T-helper 2 cell (primary cell): Measurements from ENCODE around the gene SH3GLB2.
"Not testable (repeated sequence)": the region's sequence is repeated elsewhere in the genome, so short reads cannot be mapped to it uniquely, and the experiment has no call there.

ENCODE experiments used
- DNase-seq, 5 experiments: peaks; one replicate each; pipeline versions ENCODE4 v3.0.0 to v3.0.0-alpha.2; 2012 to 2022

SH3GLB2 gene

DNA sequence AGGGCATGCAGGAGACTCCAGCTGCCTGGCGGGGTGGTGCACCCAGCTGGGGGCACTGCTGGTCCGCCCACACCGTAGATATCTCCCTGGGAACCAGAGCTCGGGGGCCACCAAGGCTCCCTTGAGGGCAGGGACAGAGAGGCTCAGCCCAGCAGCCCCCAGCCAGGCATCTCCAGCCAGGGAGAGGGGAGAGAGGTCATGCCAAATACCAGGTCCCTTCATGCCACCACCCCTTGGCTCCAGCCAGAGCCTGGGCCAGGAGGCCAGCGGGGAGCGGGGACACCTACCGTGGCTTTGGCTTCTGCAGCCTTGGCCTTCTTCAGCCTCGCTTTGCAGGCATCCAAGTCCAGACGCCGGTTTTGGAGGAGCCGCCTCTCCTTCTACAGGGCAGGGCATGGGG is 14.0 kb downstream of the SH3GLB2 start:
- no peak for DNase-seq

DNA sequence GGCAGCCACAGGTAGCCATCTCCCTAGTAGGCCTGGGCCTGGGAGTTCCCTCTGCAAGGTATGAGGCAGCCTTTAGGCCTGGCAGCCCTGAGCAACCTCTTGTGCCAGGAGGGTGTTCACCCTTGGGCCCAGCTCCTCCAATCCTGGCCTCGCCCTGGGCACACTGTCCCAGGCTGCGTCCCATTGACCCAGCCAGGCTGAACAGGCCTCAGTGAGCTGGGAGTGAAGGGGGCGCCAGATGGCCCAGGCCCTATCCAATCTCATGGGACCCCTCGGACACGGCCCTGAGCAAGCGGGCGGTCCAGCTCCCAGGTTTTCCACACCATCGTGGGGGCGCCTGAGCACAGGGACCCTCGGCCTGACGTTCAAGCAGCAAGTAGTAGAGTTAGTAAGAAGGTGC is 14.5 kb downstream of the SH3GLB2 start:
- DNase-seq, result no peak

DNA sequence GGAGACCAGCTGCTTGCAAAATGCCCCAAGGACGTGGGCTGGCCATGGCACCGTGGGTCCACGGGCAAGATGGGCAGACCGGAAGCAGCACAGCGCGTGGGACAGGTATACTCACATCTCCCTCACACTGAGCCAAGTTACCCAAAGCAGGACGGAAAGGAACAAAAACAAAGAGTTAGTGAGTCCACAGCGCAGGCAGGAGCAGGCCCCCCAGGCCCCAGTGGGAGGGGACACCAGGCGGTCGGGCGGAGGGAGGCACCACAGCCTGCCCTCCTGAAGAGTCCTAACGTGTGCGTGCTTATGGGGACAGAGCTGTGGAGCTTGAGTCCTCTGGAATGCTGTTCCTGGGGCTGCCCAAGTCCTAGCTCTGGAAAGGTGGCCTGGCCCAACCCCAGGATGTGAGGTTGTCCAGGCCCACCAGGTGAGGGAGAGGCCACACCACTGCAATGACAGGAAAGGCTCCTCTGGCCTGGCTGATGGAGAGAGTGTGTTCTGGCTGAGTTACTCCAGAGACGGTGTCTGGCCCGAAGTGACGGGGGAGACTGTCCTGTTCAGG is 15.2 kb downstream of the SH3GLB2 start:
- no peak for DNase-seq

DNA sequence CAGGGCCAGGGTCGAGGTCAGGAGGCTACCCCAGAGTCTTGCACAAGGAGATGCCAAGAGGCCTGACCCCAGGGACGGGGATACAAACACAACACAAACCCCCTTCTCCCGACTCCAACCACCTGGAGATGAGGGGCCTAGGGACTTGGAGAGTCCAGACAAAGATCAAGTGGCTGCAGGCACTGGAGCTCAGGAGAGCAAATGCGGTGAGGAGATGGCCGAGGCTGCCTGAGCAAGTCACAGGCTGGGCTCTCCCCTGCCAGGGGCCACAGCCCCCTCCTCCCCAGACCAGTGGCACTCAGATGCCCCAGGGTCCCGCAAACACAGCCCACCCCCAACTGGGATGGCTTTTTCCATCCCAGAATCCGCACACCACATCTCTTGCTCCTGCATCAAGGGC is 15.8 kb downstream of the SH3GLB2 start:
- DNase-seq, result no peak

DNA sequence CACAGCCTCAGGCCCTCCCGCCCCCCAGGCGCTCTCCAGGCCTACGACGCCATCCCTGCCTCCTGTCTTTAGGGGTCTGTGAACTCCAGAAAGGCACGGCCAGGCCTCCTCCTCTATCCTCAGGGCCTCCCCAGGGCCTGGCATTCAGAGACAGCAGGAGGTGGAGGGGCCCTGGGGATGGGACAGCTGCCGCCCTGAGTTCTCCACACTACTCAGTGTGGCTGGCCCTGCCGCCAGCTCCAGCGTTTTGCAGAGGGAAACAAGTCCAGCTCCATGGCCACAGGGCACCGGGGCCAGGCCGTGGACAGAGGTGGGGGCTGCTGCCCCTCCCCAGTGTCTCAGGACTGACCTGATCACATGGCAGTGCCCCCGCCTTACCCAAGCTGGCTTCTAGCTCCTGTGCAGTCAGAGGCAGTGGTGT is 16.4 kb downstream of the SH3GLB2 start:
- no peak for DNase-seq

DNA sequence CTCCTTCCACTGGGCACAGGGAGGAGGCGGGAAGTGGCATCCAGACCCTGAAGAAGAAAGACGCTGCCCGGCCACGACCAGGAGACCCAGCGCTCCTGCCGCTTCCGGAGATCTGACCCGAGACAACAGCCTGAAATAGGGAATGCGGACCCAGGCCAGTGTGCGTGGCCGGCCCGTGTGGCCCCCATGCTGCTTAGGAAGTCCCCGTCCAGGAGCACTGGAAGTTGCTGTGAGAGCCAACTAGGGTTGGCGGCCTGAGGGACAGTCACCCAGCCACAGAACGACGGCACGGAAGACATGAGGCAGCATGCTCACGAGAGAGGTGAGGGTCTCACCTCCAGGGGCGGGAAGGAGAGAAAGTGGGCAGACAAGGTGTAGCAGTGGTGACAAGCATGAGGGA is 17.0 kb downstream of the SH3GLB2 start:
- no peak for DNase-seq

DNA sequence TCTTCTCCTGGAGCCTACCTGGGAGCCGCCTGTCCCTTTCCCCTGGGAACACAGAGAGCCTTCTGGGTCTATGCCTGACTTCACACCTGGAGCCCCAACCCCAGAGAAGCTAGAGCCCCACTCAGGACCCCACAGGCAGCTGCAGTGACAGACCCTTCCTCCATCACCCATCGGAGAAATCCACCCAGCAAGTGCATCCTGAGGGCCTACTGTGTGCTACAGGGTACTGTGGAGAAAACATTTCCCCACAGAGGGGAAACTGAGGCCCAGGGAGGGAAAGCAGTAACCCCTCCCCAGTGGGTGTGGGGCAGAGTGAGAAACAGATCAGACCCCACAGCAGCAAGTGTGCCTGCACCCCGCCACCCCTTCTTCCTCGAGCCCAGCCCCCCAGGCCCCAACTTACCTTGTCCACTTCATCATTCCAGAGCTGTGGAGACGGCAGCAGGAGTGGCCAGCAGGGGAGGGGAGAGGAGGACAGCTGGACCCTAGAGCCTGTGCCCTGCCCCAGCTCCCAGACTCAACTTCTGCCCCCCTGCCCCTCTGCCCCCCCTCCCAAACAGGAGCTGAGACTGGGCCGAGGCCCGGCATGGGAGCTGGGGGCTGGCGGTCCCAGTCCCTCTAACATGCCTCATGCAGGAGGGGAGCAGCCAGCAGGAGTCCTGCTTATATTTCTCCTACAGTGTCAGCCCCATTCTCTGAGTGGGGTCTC is 17.7 kb downstream of the SH3GLB2 start:
- no peak for DNase-seq

DNA sequence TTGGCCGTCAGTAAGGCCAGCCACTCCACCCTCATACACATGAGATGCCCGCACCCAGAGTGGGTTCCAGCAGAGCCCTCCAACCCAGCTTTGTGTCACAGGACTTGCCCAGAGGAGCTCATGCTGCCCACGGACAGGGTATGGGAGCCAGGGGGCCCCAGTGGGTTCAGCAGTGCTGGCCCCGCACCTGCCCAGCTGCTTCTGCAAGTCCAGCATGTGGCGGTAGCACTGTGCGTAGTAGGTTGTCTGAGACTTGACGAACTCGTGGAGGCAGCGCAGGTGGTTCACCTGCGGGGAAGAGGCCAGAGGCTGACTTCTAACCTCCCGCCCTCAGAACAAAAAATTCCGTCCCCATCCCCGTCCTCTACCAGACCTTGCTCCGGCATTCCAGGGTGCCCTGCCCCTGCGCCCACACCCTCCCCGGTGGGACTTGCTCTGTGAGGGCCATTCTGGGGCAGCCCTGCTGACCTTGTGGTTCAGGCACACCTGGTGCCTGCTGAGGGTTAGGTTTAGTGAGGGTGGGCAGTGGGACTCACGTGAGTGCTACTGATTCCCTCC is 18.5 kb downstream of the SH3GLB2 start:
- DNase-seq, result no peak

DNA sequence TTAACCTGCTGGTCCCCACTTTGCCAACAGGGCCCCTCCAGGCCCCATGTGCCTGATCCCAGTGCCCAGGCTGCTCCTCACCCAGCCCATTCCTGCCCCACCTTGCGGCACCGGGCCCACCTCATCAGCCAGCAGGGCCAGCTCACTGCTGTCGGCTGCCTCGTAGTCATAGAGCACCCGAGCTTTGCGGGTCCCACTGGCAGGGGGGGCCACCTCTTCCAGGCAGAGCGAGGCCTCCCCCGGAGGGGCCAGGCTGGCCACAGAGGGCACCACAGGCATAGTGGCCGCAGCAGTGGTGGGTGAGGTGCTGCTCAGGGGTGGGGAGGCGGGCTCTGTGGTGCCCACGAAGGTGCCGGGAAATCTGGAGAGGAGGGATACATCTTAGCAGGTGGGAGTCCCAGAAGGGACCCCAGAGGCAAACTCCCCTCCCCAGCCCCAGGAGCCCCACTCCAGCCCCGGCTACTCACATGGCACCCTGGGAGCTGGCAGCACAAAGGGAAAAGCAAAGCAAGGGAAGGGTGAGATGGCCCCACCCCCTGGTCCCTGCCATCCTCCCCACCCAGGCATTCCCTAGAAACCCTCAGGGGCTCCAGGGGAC is 19.0 kb downstream of the SH3GLB2 start:
- DNase-seq, result no peak

DNA sequence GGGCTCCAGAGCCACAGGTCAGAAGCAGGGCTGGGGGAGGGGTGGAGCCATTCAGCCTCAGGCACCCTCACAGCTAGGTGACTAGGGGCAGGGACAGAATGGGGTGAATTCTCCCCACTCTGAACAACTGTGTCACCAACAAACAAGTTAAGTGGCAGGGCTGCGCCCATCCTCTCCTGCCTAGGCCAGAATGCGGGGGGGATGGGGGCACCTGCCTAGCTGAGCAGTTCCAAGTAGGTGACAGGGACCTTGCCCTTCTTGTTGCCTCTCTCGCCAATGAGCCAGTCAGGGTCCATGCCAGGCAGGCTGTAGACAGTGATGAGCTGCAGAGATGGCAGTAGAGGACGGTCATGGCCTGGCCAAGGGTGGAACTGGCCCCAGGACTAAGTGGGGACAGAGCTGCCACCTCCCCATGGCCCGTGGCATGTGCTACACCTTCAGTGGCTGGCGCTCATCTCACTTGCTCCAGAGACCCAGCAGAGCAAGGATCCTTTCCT is 19.6 kb downstream of the SH3GLB2 start:
- no peak for DNase-seq

DNA sequence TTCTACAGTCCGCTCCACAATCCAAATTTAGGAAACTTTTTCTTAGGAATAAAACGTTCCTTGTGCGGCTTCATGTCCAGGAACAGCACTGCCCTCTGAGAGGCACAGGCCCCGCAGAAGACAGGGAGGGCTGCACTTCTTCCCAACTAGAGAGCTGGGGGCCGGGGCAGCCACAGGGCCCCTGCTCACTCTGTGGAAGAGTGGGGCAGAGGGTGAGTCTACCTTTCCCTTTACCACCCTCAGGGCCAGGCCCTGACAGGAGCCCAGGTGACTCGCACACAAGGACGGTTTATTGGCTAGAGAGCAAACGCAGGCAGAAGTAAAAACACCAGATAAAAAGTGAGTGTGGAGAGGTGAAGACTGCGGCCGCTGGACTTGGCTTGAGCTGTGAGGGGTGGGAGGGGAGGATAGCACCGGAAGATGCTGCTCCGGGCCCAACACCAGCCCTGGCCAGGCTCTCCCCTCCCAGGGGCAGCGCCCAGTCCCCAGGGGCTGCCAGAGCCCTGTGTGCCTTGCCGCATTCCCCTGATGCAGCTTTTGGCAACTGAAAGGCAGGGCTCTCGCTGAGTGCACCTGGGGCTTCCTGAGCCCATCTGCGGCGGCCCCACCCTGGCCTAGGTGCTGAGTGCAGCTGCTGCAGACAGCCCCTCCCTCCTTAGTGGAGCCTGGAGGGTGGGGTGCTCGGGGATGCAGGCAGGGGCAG is 20.2 kb downstream of the SH3GLB2 start:
- DNase-seq, result no peak

DNA sequence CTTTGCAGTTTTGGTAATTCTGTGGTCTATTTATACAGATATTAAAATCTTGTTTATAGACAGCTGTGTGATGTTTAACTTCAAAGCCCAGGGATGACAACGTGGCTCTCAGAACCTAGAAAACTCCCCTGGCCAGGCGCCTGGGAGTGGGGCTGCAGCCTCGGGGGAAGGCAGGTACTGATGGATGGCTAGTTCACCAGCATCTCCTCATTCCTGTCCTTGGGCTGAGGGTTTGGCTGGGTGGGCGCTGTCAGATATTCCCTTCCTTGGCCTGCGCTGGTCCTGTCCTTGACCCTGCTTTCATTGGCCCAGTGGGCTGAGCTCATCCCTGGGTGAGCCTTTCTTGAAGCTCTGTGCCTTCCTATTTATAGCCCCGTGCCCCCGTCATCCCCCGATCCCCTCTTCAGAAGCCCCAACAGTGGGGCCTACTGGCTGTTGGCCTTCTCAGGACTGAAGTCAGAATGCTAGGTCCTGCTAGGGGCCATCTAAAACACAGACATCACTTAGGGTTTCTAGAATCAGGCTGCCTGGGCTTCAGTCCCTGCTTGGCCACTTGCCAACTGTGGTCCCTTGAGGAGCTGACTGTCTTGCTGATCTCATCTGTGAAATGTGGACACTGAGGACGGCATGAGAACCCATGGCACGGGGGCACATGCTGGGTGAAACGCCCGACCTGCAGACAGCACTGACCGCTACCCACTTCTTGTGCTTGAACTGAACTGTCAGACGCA is 20.9 kb downstream of the SH3GLB2 start:
- DNase-seq, result no peak

DNA sequence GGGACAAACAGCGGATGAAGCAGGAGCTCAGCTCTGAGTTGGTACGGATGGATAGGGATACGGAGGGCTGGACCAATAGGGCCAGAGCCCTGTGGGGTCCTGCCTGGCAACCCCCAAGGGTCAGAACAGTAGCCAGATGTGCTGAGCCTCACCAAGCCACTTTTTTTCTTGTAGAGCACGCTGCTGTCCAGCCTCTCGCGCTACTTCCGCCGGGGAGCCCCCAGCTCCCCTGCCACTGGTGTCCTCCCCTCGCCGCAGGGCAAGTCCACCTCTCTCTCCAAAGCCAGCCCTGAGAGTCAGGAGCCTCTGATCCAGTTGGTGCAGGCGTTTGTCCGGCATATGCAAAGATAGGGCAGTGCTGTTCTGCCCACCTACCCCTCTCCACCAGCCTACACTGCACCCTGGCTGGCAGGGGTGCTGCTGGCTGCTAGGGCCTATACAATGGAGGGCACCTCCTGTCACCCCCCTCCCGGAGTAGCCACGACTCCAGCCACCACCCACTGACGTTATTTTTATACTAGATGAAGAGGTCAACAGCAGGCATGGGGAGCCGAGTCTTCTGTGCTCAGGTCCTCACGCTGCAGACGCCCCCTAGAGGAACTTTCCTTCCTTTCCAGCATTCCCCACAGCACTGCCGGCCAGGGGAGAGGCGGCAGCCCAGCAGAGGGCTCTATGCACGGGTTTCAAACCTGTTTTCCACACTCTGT is 21.6 kb downstream of the SH3GLB2 start:
- DNase-seq, result peak in 2 of 5 experiments; percentile 12 to 59

DNA sequence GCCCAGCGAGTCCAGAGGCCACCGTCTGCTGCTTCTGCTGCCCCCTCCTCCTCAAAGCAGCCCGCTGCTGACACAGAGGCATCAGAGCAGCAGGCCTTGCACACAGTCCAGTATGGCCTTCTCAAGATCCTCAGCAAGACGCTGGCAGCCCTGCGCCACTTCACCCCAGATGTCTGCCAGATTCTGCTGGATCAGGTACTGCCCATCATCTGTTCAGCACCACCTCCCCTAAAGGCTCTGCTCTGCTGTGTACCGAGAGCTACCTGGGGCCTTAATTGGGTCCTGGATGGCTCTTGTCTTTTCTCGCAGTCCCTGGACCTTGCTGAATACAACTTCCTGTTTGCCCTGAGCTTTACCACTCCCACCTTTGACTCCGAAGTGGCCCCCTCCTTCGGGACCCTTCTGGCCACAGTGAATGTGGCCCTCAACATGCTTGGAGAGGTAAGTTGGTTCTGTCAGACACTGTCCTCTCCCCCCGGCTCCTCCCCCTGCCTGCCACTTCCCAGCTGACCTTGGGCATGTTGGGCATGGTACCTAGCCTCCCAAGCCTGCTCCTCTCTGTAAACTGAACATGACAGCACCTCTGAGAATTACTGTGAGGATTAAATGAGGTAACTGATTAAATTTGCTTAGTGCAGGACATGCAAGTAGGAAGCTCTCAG is 22.7 kb downstream of the SH3GLB2 start:
- no peak for DNase-seq

DNA sequence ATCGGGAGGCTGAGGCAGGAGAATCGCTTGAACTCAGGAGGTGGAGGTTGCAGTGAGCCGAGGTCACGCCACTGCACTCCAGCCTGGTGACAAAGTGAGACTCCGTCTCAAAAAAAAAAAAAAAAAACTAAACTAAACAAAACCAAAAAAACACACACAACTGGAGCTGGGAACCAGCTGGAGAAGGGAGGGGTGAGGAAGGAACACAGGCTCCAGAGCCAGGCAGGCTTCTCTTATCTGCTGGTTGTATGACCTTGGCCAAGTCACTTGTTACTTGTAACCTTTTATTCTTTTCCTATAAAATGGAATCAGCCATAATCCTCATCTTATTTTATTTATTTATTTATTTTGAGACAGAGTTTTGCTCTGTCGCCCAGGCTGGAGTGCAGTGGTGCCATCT is 24.0 kb downstream of the SH3GLB2 start:
- DNase-seq, result not testable (repeated sequence)

DNA sequence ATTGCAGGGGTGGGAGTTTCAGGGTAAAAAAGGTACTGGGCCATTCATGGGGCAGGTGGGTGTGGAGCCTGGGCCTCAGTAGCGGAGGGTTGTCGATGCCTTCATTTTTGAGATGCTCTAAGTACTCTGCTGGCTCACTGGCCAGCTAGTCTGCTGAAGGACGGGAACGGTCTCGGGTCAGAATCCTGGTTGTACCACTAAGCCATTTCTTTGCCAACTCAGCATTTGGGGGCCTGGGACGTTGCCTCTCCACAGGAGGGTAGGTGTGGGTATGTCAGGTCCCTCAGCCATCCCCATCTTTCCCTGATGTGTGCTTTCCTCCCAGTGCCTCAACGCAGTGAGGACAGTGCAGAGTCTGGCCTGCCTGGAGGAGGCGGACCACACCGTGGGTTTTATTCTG is 25.1 kb downstream of the SH3GLB2 start:
- DNase-seq, result no peak

DNA sequence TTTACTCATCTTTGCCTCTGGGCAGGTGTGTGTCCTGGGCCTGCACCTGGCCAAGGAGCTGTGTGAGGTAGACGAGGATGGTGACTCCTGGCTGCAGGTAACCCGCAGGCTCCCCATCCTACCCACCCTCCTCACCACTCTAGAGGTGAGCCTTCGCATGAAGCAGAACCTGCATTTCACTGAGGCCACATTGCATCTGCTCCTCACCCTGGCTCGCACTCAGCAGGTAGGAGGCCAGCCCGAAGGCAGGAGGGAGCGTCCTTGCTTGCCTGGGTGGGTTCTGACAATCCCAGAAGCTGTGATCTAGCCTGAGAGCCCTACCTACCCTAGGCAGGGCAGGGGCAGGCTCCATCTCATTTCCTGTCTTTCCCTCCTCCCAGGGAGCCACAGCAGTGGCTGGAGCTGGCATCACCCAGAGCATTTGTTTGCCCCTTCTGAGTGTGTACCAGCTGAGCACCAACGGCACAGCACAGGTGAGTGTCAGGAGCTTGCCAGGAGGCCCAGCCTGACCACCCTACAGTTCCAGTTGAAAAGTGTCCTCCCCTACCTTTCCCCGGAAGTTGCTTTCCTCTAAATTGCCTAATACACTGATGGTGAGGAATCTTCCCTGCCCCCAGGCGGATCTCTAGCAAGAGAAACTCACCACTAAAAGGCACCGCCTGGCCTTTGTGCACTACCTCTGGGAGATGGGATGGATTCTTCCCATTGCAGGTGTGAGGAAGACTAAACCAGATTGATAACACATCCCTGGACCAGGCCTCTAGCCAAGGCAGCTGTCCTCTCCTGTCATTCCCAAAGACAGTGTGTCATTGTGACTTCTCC is 26.4 kb downstream of the SH3GLB2 start:
- DNase-seq, result no peak

DNA sequence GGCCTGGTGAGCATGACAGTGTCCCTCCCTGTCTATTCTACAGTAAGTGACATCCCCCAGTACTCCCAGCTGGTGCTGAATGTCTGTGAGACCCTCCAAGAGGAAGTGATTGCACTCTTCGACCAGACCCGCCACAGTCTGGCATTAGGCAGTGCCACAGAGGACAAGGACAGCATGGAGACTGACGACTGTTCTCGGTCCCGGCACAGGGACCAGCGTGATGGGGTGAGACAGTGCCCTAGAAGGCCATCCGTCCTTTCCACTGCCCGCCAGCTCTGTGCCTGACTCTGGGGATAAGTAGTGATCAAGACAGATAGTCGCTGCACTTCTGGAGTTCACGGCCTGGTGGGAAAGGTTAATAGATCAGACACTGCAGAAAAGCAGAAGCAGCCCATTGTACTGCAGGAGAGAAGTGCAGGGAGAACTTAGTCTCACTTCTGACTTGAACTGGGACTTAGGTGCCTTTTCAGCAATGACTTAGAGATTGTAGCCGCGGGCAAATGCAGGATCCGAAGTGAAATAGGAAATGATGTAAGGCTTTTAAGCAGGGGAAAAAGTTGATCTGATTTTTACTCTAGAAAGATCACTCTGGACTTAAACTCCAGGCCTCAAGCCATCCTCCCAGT is 28.4 kb downstream of the SH3GLB2 start:
- no peak for DNase-seq

DNA sequence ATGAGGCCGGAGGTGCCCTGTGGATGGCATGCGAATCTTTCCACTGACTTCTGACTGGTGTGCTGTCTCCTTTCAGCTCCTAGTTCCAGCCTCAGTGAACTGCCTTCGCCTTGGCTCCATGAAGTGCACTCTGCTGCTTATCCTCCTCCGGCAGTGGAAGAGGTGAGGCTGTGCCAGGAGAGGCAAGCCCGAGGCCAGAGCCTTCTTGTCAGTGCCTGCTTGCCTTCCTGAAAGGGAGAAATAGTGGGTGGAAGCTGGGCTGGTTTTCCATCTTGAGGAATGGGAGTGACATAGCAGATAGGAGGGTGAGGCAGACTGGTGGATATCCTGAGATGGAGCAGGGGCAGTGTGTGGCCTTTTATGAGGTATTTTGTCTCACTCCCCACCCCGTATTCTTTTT is 29.7 kb downstream of the SH3GLB2 start:
- no peak for DNase-seq

DNA sequence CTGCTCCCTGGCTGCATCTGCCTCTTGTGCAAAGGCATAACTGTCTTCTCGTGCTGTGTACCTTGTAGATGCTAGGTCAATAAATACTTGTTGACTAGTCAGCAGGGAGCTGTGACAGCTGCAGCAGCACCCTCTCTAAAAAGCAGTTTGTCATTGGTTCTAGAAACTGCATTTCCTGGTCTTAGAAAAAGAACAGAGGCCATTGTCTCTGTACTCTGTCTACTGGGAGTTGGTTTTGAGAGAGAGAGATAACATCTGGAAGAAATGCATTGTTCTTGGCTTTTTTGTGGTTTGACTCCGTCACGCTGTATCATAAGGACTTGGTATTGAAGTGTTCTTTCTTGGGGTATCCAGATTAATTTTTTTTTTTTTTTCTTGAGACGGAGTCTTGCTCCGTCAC is 32.3 kb downstream of the SH3GLB2 start:
- peak in 1 of 5 experiments; percentile 19 for DNase-seq
